Glutamatergic neuron (in vitro differentiated cells): ENCODE measurements around the gene CATSPERZ. TPM values are rescaled to one million over a fixed set of nuclear protein-coding genes. Genes with fewer than 3 reads are reported as not detected.

Experiments
- DNase-seq: peaks from one replicate; pipeline ENCODE4 v3.0.0; 2022
- H3K27ac Mint-ChIP-seq: one replicate; pipeline ENCODE4 v1.8.0; 2020; ENCODE audit warnings: mild to moderate bottlenecking, mixed read lengths, inconsistent platforms; ENCODE audit not compliant: unreplicated experiment
- H3K27me3 Mint-ChIP-seq: one replicate; pipeline ENCODE4 v1.8.0; 2020; ENCODE audit warnings: mild to moderate bottlenecking, moderate library complexity, mixed read lengths, inconsistent platforms; ENCODE audit not compliant: unreplicated experiment
- H3K36me3 Mint-ChIP-seq: one replicate; pipeline ENCODE4 v1.8.0; 2020; ENCODE audit warnings: mild to moderate bottlenecking, mixed read lengths, inconsistent platforms; ENCODE audit not compliant: unreplicated experiment
- H3K4me1 Mint-ChIP-seq: one replicate; pipeline ENCODE4 v1.8.0; 2020; ENCODE audit warnings: mild to moderate bottlenecking, low read depth, mixed read lengths, inconsistent platforms; ENCODE audit not compliant: unreplicated experiment
- H3K4me3 Mint-ChIP-seq: one replicate; pipeline ENCODE4 v1.8.0; 2020; ENCODE audit warnings: mild to moderate bottlenecking, mixed read lengths, inconsistent platforms; ENCODE audit not compliant: unreplicated experiment
- H3K9me3 Mint-ChIP-seq: one replicate; pipeline ENCODE4 v1.8.0; 2020; ENCODE audit warnings: mild to moderate bottlenecking, moderate library complexity, mixed read lengths, inconsistent platforms; ENCODE audit not compliant: unreplicated experiment
- total RNA-seq: library from RNA; stranded (reverse); fragmentation: NEBNext Ultra II Directional; extraction: Animal tissue kit (Norgen Biotek cat#: 25700); gene quantifications from one replicate; pipeline ENCODE4 v1.2.1, GENCODE V29; 2021; ENCODE audit not compliant: unreplicated experiment
- TF ChIP-seq, protein P1 (sequence below): fragments of 200-600 bp; sonication (generic); IDR thresholded peaks from one replicate; pipeline ENCODE4 v1.5.0; 2021; ENCODE audit not compliant: partially characterized antibody, unreplicated experiment

CATSPERZ gene
- total RNA-seq, 1 donor from 2014 or later: not detected

DNA sequence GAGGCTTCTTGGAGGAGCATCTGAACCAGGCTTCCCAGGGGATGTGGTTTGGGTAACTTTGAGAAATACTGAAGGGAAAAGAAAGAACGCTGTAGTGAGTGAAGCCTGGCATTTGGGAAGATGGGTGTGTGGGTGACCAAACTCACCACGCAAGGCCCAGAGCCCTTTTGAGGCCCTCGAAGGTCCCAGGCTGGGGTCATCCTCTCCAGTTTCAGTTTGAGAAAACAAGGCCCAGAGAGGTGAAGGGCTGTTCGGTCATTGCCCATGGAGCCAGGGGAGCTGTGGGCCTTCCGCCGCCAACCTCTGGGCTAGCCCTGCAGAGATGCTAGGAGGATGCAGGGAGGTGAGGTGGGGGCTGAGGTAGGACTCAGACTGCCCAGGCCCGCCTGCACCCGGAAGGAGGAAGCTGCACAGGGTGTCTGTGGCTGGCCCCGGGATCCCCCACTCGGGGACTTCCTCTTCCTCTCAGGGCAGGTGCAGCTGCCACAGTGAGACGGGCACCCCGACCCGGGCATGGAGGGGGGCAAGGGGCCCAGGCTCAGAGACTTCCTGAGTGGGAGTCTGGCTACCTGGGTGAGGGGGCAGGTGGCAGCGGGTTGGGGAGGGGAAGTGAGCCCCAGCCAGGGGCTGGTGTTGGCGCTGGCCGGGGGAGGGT is 39.7 kb downstream of the CATSPERZ start, which contains the start of gene CCDC88B:
Gene CCDC88B, plus strand, starts transcription at position 451 of the 655 bp plus-strand sequence. Its CDS starts 63 bp downstream, at position 514.
- H3K4me3 Mint-ChIP-seq: peak within 1 kb of the TSS; percentile 81

DNA sequence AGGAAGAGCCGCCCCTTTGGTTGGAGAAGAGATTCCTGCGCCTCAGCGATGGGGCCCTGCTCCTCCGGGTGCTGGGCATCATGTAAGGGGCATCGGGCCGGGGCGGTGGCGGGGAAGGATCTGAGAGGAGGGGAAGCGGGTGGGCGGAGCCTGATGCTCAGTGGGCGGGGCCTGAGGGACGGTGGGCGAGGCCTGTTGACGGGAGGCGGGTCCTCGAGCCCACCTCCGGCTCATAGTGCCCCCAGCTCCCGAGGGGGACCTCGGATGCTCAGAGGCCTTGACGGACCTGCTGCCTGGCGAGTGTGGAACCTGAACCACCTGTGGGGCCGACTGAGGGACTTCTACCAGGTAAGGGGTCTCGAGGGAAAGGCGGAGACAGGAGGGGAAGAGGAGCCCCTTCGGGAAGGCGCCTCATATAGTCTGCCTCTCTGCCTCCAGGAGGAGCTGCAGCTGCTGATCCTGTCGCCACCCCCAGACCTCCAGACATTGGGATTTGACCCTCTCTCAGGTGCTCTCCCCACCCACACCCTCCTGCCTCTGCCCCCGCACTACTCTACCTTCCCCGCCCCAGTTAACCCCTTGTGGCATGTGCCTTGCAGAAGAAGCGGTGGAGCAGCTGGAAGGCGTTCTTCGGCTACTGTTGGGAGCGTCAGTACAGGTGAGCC is 40.6 kb downstream of the CATSPERZ start:
- H3K27me3 Mint-ChIP-seq: peaks cover 10% of the 10 kb centered on the region
- DNase-seq: peak; percentile 81
- peak overlapping the region; percentile 81 for H3K4me3 Mint-ChIP-seq
- H3K9me3 Mint-ChIP-seq: peaks cover 17% of the 10 kb centered on the region
- TF ChIP-seq, protein P1, sequence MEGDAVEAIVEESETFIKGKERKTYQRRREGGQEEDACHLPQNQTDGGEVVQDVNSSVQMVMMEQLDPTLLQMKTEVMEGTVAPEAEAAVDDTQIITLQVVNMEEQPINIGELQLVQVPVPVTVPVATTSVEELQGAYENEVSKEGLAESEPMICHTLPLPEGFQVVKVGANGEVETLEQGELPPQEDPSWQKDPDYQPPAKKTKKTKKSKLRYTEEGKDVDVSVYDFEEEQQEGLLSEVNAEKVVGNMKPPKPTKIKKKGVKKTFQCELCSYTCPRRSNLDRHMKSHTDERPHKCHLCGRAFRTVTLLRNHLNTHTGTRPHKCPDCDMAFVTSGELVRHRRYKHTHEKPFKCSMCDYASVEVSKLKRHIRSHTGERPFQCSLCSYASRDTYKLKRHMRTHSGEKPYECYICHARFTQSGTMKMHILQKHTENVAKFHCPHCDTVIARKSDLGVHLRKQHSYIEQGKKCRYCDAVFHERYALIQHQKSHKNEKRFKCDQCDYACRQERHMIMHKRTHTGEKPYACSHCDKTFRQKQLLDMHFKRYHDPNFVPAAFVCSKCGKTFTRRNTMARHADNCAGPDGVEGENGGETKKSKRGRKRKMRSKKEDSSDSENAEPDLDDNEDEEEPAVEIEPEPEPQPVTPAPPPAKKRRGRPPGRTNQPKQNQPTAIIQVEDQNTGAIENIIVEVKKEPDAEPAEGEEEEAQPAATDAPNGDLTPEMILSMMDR: no peak
- H3K4me1 Mint-ChIP-seq: peaks cover 21% of the 10 kb centered on the region
- H3K27ac Mint-ChIP-seq: peak overlapping the region; percentile 82
- peaks cover 4% of the 10 kb centered on the region for H3K36me3 Mint-ChIP-seq

More for the DNA sequence above, 39.7 kb downstream of the CATSPERZ start, which contains the start of gene CCDC88B:
- Mint-ChIP-seq H3K4me1 (peaks cover 28% of the 10 kb centered on the region), H3K27ac (peak within 1 kb of the TSS; percentile 82), H3K36me3 (peaks cover 4% of the 10 kb centered on the region), H3K9me3 (peaks cover 19% of the 10 kb centered on the region), H3K27me3 (peaks cover 8% of the 10 kb centered on the region)
- TF ChIP-seq, protein P1: no peak
- DNase-seq: no peak

DNA sequence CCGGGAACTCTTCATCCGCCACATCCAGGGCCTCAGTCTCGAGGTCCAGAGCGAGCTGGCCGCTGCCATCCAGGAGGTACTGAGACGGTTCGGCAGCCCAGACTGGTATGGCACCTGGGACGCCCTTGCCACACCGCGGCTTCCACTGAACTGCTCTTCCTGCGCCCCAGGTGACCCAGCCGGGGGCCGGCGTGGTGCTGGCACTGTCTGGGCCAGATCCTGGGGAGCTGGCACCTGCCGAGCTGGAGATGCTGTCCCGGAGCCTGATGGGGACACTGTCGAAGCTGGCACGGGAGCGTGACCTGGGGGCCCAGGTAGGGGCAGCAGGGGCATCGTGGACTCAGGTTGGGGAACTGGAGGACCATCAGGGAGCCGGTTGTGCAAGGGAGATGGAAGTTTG is 41.3 kb downstream of the CATSPERZ start:
- DNase-seq: no peak
- Mint-ChIP-seq H3K9me3 (peaks cover 19% of the 10 kb centered on the region), H3K27ac (peak overlapping the region; percentile 82), H3K4me3 (peak overlapping the region; percentile 81), H3K27me3 (peaks cover 12% of the 10 kb centered on the region), H3K36me3 (peaks cover 4% of the 10 kb centered on the region), H3K4me1 (peaks cover 19% of the 10 kb centered on the region)
- TF ChIP-seq, protein P1: no peak

DNA sequence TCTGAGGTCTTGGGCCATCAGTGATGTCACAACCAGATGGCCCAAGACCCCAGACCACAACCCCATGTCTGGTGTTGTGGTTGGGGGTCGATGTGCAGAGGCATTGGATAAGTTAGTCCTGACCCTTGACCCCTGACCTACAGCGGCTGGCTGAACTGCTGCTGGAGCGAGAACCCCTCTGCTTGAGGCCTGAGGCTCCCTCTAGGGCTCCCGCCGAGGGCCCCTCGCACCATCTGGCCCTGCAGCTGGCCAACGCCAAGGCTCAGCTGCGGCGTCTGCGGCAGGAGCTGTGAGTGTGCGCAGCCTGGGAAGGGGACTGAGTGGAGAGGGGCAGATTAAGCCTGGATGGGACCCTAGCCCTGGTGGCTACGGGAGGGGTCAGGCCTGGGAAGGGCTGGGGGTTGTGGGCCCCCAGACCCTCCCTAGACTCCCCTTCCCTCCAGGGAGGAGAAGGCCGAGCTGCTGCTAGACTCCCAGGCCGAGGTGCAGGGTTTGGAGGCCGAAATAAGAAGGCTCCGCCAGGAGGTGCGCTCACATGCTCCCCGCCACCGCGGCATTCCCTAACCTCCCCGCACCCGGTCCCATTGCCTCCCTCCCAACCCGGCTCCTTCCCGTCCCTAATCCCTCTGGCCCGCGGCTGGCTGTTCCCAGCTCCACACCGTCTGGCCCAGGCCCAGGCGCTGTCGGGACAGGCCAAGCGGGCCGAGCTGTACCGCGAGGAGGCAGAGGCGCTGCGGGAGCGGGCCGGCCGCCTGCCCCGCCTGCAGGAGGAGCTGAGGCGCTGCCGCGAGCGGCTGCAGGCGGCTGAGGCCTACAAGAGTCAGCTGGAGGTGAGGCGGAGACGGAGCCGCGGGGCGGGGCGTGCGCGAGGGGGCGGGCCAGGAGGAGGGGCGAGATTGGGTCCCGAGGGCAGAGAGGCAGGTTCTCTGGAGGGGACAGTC is 42.0 kb downstream of the CATSPERZ start:
- TF ChIP-seq, protein P1: peak; percentile 24
- H3K27me3 Mint-ChIP-seq: peaks cover 12% of the 10 kb centered on the region
- peak overlapping the region; percentile 81 for H3K4me3 Mint-ChIP-seq
- peak overlapping the region; percentile 82 for H3K27ac Mint-ChIP-seq
- H3K4me1 Mint-ChIP-seq: peaks cover 18% of the 10 kb centered on the region
- peak; percentile 94 for DNase-seq
- H3K36me3 Mint-ChIP-seq: peaks cover 4% of the 10 kb centered on the region
- peaks cover 20% of the 10 kb centered on the region for H3K9me3 Mint-ChIP-seq
